Panc1 (cell line): ENCODE measurements around the gene PNPLA2. TPM values are rescaled to one million over a fixed set of nuclear protein-coding genes. Genes with fewer than 3 reads are reported as not detected.

Experiments
- ATAC-seq: fragments of 200-7000 bp; cut with Tn5 transposase; 2 replicates; pipeline ENCODE4 v1.9.1; 2020; ENCODE audit warnings: mild to moderate bottlenecking, moderate library complexity
- BruUV-seq: library from RNA; stranded (reverse); fragments of 400-500 nt; replicated peaks from 2 replicates; lab custom pipeline; 2021; lab: Mats Ljungman, UMichigan
- CTCF ChIA-PET: fragments of 300-600 bp; sonication (Branson Sonifier 250); formaldehyde crosslinking; loops from one replicate; lab custom pipeline; 2022; ENCODE audit warnings: antibody characterized with exemption; lab: Charles Lee
- POLR2A ChIA-PET: fragments of 300-600 bp; sonication (Branson Sonifier 250); formaldehyde crosslinking; loops from one replicate; lab custom pipeline; 2022; ENCODE audit warnings: antibody characterized with exemption; lab: Charles Lee
- DNase-seq: peaks from one replicate; pipeline ENCODE4 v3.0.0-alpha.2; 2010; ENCODE audit warnings: low read depth, low spot score
- H3K27ac ChIP-seq: 2 replicates; pipeline ENCODE4 v1.5.1; 2011; ENCODE audit warnings: mild to moderate bottlenecking, low read length, inconsistent platforms
- H3K27me3 ChIP-seq: fragments of 200-500 bp; sonication (Bioruptor generic); 2 replicates; pipeline ENCODE4 v1.6.0; 2014; ENCODE audit warnings: low read length, inconsistent platforms; ENCODE audit not compliant: control insufficient read depth, insufficient read depth
- H3K36me3 ChIP-seq: fragments of 200-500 bp; sonication (Bioruptor generic); 2 replicates; pipeline ENCODE4 v1.5.1; 2014; ENCODE audit warnings: inconsistent platforms, mild to moderate bottlenecking, low read length, moderate library complexity; ENCODE audit not compliant: control insufficient read depth, insufficient read depth
- H3K4me1 ChIP-seq: 2 replicates; pipeline ENCODE4 v1.5.1; 2011; ENCODE audit warnings: inconsistent platforms, mild to moderate bottlenecking, low read length, moderate library complexity; ENCODE audit not compliant: control insufficient read depth, insufficient read depth
- H3K4me3 ChIP-seq, 2 experiments: 2 replicates each; pipeline ENCODE4 v1.5.1; 2011 to 2012; ENCODE audit warnings: low read depth in 2 of 2, low read length in 2 of 2, mild to moderate bottlenecking in 2 of 2, inconsistent platforms in 1 of 2, moderate library complexity in 1 of 2
- H3K9me3 ChIP-seq: fragments of 200-500 bp; sonication (Bioruptor generic); 2 replicates; pipeline ENCODE4 v1.5.1; 2014; ENCODE audit warnings: low read depth, mild to moderate bottlenecking, inconsistent platforms, low read length, moderate library complexity; ENCODE audit not compliant: control insufficient read depth, insufficient read depth
- POLR2AphosphoS5 ChIP-seq: IDR thresholded peaks from 2 replicates; pipeline ENCODE4 v1.6.1; 2012; ENCODE audit warnings: mild to moderate bottlenecking, low read depth, low read length, moderate library complexity
- REST ChIP-seq, 2 experiments: IDR thresholded peaks; 2 replicates each; pipeline ENCODE4 v1.6.1; 2011 to 2012; ENCODE audit warnings: low read depth in 2 of 2, control low read depth in 1 of 2, low read length in 1 of 2, mild to moderate bottlenecking in 1 of 2, moderate library complexity in 1 of 2; ENCODE audit not compliant: insufficient read depth in 1 of 2
- SIN3A ChIP-seq: IDR thresholded peaks from 2 replicates; pipeline ENCODE4 v1.6.1; 2012; ENCODE audit warnings: low read depth, mild to moderate bottlenecking, low read length, moderate library complexity, borderline replicate concordance; ENCODE audit not compliant: insufficient read depth
- TCF7L2 ChIP-seq: IDR thresholded peaks from 2 replicates; pipeline ENCODE4 v1.6.1; 2011; ENCODE audit warnings: mild to moderate bottlenecking, low read depth, low read length, inconsistent platforms
- in situ Hi-C: cut with HindIII; loops from 2 replicates; pipeline ENCODE4 v1.10.0; 2016; ENCODE audit warnings: low sequenced_read_pairs, low pct_unique_long_range_greater_than_20kb
- intact Hi-C: fragments of 100-400 bp; cut with micrococcal nuclease; formaldehyde crosslinking; loops from one replicate; pipeline ENCODE4 v1.10.0; 2022; ENCODE audit not compliant: unreplicated experiment
- total RNA-seq: library from RNA; stranded (reverse); gene quantifications from one replicate; pipeline ENCODE4 v1.2.1, GENCODE V29; 2021; ENCODE audit not compliant: unreplicated experiment
- TF ChIP-seq, protein P1 (sequence below): fragments of 450-650 bp; IDR thresholded peaks from 2 replicates; pipeline ENCODE4 v1.5.1; 2017; ENCODE audit warnings: mild to moderate bottlenecking

The PNPLA2 gene
- total RNA-seq, 1 experiment from 2014 or later, result 244 TPM

GRCh38 chr11:824292-824880, 5.7 kb downstream of the PNPLA2 start:
- no peak for TF ChIP-seq SIN3A
- TF ChIP-seq POLR2AphosphoS5, result no peak; the same call in 1 of the 2 replicates
- TF ChIP-seq TCF7L2, result no peak
- TF ChIP-seq, protein P1, sequence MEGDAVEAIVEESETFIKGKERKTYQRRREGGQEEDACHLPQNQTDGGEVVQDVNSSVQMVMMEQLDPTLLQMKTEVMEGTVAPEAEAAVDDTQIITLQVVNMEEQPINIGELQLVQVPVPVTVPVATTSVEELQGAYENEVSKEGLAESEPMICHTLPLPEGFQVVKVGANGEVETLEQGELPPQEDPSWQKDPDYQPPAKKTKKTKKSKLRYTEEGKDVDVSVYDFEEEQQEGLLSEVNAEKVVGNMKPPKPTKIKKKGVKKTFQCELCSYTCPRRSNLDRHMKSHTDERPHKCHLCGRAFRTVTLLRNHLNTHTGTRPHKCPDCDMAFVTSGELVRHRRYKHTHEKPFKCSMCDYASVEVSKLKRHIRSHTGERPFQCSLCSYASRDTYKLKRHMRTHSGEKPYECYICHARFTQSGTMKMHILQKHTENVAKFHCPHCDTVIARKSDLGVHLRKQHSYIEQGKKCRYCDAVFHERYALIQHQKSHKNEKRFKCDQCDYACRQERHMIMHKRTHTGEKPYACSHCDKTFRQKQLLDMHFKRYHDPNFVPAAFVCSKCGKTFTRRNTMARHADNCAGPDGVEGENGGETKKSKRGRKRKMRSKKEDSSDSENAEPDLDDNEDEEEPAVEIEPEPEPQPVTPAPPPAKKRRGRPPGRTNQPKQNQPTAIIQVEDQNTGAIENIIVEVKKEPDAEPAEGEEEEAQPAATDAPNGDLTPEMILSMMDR, result no peak
- no peak for TF ChIP-seq REST (IDR thresholded peaks at IDR 0.05; ENCODE audit: insufficient read depth in 1 of 2, low read depth in 2 of 2, low read length in 1 of 2)
- ChIA-PET CTCF (no interaction called here), POLR2A (no interaction called here)
- H3K4me3 ChIP-seq, result no peak overlapping the region
- BruUV-seq, result TSS peak; percentile 9
- ATAC-seq, result no peak
- H3K27me3 ChIP-seq, result no peaks in the 10 kb centered on the region
- H3K4me1 ChIP-seq, result peaks cover 68% of the 10 kb centered on the region
- in situ Hi-C loops (no loop called here), intact Hi-C loops (no loop called here)
- H3K27ac ChIP-seq, result no peak overlapping the region
- DNase-seq, result no peak
- H3K36me3 ChIP-seq, result 0 out of 2 replicates have a peak, but pooled peaks cover 2% of the 10 kb centered on the region
- H3K9me3 ChIP-seq, result no peaks in the 10 kb centered on the region

DNA sequence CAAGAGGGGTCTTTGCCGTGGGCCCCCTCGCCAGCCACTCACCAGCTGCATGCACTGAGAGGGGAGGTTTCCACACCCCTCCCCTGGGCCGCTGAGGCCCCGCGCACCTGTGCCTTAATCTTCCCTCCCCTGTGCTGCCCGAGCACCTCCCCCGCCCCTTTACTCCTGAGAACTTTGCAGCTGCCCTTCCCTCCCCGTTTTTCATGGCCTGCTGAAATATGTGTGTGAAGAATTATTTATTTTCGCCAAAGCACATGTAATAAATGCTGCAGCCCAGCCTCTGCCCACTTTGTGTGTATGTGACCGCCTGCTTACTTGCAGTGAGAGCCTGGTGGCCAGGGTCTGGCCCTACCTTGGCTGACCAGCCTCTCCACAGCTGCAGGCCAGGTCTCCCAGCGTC, 6.2 kb downstream of the PNPLA2 start:
- no peak; the same call in 1 of the 2 replicates for TF ChIP-seq POLR2AphosphoS5
- TF ChIP-seq TCF7L2, result no peak
- TF ChIP-seq SIN3A, result no peak
- TF ChIP-seq, protein P1, result no peak
- no peak for TF ChIP-seq REST (IDR thresholded peaks at IDR 0.05; ENCODE audit: insufficient read depth in 1 of 2, low read depth in 2 of 2, low read length in 1 of 2)
- ChIA-PET POLR2A (no interaction called here), CTCF (no interaction called here)
- DNase-seq, result no peak
- no TSS peak for BruUV-seq
- H3K9me3 ChIP-seq, result no peaks in the 10 kb centered on the region
- H3K36me3 ChIP-seq, result 0 out of 2 replicates have a peak, but pooled peaks cover 2% of the 10 kb centered on the region
- in situ Hi-C loops (no loop called here), intact Hi-C loops (no loop called here)
- ATAC-seq, result no peak
- no peak overlapping the region for H3K4me3 ChIP-seq
- H3K27ac ChIP-seq, result no peak overlapping the region
- H3K27me3 ChIP-seq, result no peaks in the 10 kb centered on the region
- H3K4me1 ChIP-seq, result peaks cover 73% of the 10 kb centered on the region
